Smooth muscle cell (in vitro differentiated cells): ENCODE measurements around the gene RGS8. TPM values are rescaled to one million over a fixed set of nuclear protein-coding genes. Genes with fewer than 3 reads are reported as not detected.

Experiments
- DNase-seq: peaks from one replicate; lab custom pipeline; 2025; ENCODE audit not compliant: unreplicated experiment; lab: John Stamatoyannopoulos, UW
- H2AFZ ChIP-seq: fragments of 200-600 bp; sonication (generic); 2 replicates; pipeline ENCODE4 v1.6.0; 2016; ENCODE audit warnings: antibody characterized with exemption, low read depth, mild to moderate bottlenecking
- H3F3A ChIP-seq: fragments of 200-600 bp; sonication (generic); 2 replicates; pipeline ENCODE4 v1.6.0; 2017; ENCODE audit warnings: antibody characterized with exemption, low read depth
- H3K27ac ChIP-seq: fragments of 200-600 bp; sonication (generic); 2 replicates; pipeline ENCODE4 v1.5.1; 2016; ENCODE audit warnings: low read depth, mild to moderate bottlenecking
- H3K27me3 ChIP-seq: fragments of 200-600 bp; sonication (generic); 2 replicates; pipeline ENCODE4 v1.6.1; 2016; ENCODE audit warnings: low read depth, mild to moderate bottlenecking
- H3K36me3 ChIP-seq: fragments of 200-600 bp; sonication (generic); 2 replicates; pipeline ENCODE4 v1.5.1; 2016; ENCODE audit warnings: low read depth
- H3K4me1 ChIP-seq: fragments of 200-600 bp; sonication (generic); 2 replicates; pipeline ENCODE4 v1.5.1; 2016; ENCODE audit warnings: low read depth
- H3K4me2 ChIP-seq: fragments of 200-600 bp; sonication (generic); 2 replicates; pipeline ENCODE4 v1.6.0; 2016; ENCODE audit warnings: mild to moderate bottlenecking
- H3K4me3 ChIP-seq: fragments of 200-600 bp; sonication (generic); 2 replicates; pipeline ENCODE4 v1.5.1; 2016; ENCODE audit warnings: mild to moderate bottlenecking
- H3K79me2 ChIP-seq: fragments of 200-600 bp; sonication (generic); 2 replicates; pipeline ENCODE4 v1.6.0; 2016; ENCODE audit warnings: low read depth, mild to moderate bottlenecking
- H3K9ac ChIP-seq: fragments of 200-600 bp; sonication (generic); 2 replicates; pipeline ENCODE4 v1.6.0; 2016; ENCODE audit warnings: low read depth
- H3K9me3 ChIP-seq: fragments of 200-600 bp; sonication (generic); replicated peaks from 2 replicates; pipeline ENCODE4 v1.5.1; 2016; ENCODE audit warnings: low read depth
- H4K20me1 ChIP-seq: fragments of 200-600 bp; sonication (generic); 2 replicates; pipeline ENCODE4 v1.6.0; 2016; ENCODE audit warnings: low read depth
- CTCF ChIP-seq: fragments of 200-600 bp; sonication (generic); IDR thresholded peaks from 2 replicates; pipeline ENCODE4 v1.5.1; 2017; ENCODE audit warnings: borderline replicate concordance, mild to moderate bottlenecking, antibody characterized with exemption; ENCODE audit not compliant: insufficient read depth, poor library complexity, severe bottlenecking
- WGBS: methylation state at CpG from one replicate; pipeline ENCODE4 v1.1.7; 2016; ENCODE audit warnings: low lambda C conversion rate; 5-methylcytosine and 5-hydroxymethylcytosine counted together
- polyA plus RNA-seq: library from polyadenylated mRNA; unstranded; fragments of >200 nt; fragmentation: Nextera tagmentation; extraction: Ambion mirVana; gene quantifications from 2 replicates; pipeline ENCODE4 v1.2.1, GENCODE V29; 2016
- total RNA-seq: library from RNA; depleted of rRNA; stranded (reverse); fragments of >200 nt; gene quantifications from 2 replicates; pipeline ENCODE4 v1.2.3, GENCODE V29; 2014

Gene RGS8
- total and polyA plus RNA-seq, 2 experiments from 2014 or later = not detected

- no peak for TF ChIP-seq CTCF
- no peak overlapping the region for H3K4me2 ChIP-seq
- H3K4me3 ChIP-seq = no peak overlapping the region
- no peak overlapping the region for H2AFZ ChIP-seq
- H3F3A ChIP-seq = no peaks in the 10 kb centered on the region
- no peaks in the 10 kb centered on the region for H4K20me1 ChIP-seq
- H3K9me3 ChIP-seq = no peaks in the 10 kb centered on the region
- 74% methylated on average over 3 of the region's 3 CpGs for WGBS
- no peaks in the 10 kb centered on the region for H3K79me2 ChIP-seq
- no peaks in the 10 kb centered on the region for H3K36me3 ChIP-seq
- H3K4me1 ChIP-seq = peaks cover 15% of the 10 kb centered on the region
- DNase-seq = no peak
- H3K27ac ChIP-seq = no peak overlapping the region
- no peak overlapping the region for H3K9ac ChIP-seq
- H3K27me3 ChIP-seq = no peaks in the 10 kb centered on the region
Measured at GRCh38 chr1:182662956-182663355, 21.4 kb downstream of the RGS8 start.

- Histone ChIP-seq H3K9ac (no peak overlapping the region), H3K36me3 (no peaks in the 10 kb centered on the region), H3K79me2 (no peaks in the 10 kb centered on the region), H4K20me1 (no peaks in the 10 kb centered on the region), H3K27me3 (no peaks in the 10 kb centered on the region), H3K4me3 (no peak overlapping the region), H3K4me2 (no peak overlapping the region), H3K27ac (no peak overlapping the region), H2AFZ (no peak overlapping the region), H3F3A (no peaks in the 10 kb centered on the region), H3K4me1 (peaks cover 14% of the 10 kb centered on the region), H3K9me3 (no peaks in the 10 kb centered on the region)
- no peak for DNase-seq
- WGBS = 63% methylated on average over 7 of the region's 7 CpGs
- TF ChIP-seq CTCF = no peak
Measured at GRCh38 chr1:182662121-182662890, 22.1 kb downstream of the RGS8 start.

GRCh38 chr1:182658055-182658454, 26.3 kb downstream of the RGS8 start:
- no peak overlapping the region for H3K4me2 ChIP-seq
- no peaks in the 10 kb centered on the region for H3K4me1 ChIP-seq

More at GRCh38 chr1:182658055-182658454, 26.3 kb downstream of the RGS8 start:
- Histone ChIP-seq H3F3A (no peaks in the 10 kb centered on the region), H3K36me3 (no peaks in the 10 kb centered on the region), H3K9me3 (no peaks in the 10 kb centered on the region), H3K27ac (no peak overlapping the region), H3K9ac (no peak overlapping the region), H3K4me3 (no peak overlapping the region), H3K79me2 (no peaks in the 10 kb centered on the region), H3K27me3 (no peaks in the 10 kb centered on the region), H2AFZ (no peak overlapping the region), H4K20me1 (no peaks in the 10 kb centered on the region)
- DNase-seq = no peak
- no peak for TF ChIP-seq CTCF
